ENCODE measurements around the gene ASGR2.
"Not testable (repeated sequence)": the region's sequence is repeated elsewhere in the genome, so short reads cannot be mapped to it uniquely, and the experiment has no call there.

Gene ASGR2

DNA sequence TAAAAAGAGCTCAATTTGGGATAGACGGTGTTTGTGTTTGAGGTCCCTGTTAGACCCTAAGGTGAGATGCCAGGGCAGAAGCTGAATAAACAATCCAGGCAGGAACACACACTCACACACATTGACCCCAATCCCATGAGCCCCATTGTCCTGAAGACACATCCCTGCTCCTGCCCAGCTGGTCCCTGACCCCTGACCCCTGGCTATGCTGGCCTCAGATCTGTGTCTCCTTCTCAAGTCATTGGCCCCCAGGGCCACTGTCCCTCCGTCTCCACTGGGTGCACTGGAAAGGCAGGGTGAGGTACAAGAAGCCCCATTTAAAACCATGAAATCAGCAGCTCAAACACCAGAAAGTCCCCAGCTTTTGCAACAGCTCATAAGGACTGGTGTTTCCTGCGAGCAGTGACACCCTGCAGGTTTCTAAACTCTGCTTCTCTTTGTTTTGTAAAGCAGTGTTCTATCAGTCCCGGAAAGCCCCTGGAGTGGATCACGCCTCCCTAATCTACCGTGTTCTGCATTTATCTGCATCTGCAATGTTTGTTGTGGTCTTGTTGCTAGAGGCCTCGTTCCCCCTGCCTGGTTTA is 18.0 kb upstream of the ASGR2 start:
- peak; percentile 58 for DNase-seq (ENCODE audit: low read depth)
- H3K4me3 ChIP-seq (replicated peaks; ENCODE audit: low read depth, low read length), result no peak overlapping the region

DNA sequence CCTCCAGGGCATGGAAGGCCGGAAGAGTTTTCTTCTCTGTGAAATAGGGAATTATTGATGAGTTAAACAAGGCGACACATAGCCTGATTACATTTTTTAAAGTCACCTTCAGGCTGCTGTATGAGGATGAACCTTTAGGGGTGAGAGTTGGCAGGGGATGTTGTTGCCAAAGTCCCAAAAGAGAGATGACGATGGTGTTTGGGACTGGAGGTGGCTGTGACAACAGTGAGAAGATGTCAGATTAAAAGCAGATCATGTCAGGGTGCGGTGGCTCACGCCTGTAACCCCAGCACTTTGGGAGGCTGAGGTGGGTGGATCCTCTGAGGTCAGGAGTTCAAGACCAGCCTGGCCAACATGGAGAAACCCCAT is 16.8 kb upstream of the ASGR2 start:
- DNase-seq (ENCODE audit: low read depth), result no peak
- H3K4me3 ChIP-seq (replicated peaks; ENCODE audit: low read depth, low read length), result no peak overlapping the region
- TF ChIP-seq, protein P1, sequence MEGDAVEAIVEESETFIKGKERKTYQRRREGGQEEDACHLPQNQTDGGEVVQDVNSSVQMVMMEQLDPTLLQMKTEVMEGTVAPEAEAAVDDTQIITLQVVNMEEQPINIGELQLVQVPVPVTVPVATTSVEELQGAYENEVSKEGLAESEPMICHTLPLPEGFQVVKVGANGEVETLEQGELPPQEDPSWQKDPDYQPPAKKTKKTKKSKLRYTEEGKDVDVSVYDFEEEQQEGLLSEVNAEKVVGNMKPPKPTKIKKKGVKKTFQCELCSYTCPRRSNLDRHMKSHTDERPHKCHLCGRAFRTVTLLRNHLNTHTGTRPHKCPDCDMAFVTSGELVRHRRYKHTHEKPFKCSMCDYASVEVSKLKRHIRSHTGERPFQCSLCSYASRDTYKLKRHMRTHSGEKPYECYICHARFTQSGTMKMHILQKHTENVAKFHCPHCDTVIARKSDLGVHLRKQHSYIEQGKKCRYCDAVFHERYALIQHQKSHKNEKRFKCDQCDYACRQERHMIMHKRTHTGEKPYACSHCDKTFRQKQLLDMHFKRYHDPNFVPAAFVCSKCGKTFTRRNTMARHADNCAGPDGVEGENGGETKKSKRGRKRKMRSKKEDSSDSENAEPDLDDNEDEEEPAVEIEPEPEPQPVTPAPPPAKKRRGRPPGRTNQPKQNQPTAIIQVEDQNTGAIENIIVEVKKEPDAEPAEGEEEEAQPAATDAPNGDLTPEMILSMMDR (IDR thresholded peaks at IDR 0.05; ENCODE audit: low read length, missing control alignments), result no peak

More for the DNA sequence above, 18.0 kb upstream of the ASGR2 start:
- TF ChIP-seq, protein P1 (IDR thresholded peaks at IDR 0.05; ENCODE audit: low read length, missing control alignments), result no peak

DNA sequence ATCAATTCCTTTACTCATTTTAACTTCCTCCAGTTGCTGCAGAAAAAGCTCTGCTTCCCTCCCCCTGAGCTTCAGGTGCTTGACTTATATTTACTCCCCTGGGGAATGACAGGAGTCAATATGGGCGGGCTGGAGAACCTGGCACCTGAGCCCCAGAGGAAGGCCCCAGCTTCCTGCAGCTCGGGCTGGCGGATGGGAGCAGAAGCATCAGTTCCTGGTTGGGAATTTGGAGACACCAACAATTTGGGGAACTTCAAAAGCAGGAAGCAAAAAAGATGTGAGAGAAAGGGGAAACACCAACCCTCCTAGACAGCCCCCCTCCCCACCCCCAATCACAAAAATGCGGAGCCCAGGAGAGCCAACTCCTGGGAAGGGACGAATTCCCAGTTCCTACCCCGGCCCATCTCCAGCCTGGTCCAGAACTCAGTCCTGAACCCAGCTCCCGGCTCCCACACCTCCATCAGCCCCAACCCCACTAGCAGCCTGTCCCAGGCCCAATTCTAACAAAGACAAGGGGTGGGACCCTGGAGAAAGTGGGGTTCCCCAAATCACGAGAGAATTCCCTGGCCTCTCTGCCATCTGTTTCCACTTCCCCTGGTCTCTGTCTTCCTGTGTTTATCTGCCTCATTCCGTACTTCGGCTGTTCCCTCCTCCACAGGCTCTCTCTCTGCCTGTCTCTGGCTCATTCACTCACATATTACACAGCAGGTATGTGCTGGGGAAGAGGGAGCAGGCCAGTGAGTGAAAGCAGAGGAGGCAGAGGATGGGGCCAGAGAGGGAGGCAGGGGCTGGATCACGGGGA is 16.2 kb upstream of the ASGR2 start:
- no peak overlapping the region for H3K4me3 ChIP-seq (replicated peaks; ENCODE audit: low read depth, low read length)
- TF ChIP-seq, protein P1 (IDR thresholded peaks at IDR 0.05; ENCODE audit: low read length, missing control alignments), result no peak
- DNase-seq (ENCODE audit: low read depth), result no peak

DNA sequence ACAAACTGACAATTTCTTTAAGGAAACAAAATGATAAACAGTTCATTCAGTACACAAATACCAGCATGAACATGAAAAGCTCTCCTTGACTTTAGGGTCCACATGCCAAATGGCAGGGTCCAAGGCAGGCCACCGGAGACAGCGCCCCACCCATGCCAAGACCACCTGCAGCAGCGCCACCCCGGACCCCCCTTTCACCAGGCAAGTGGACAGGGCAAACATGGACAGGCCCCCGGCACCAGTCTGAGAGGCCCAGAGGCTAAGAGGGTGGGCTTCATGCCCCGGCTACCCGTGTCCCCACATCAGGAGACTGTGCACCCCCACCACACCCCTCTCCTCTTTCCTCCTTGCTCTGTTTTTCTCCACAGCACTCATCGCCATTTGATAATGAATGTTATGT is 14.7 kb upstream of the ASGR2 start:
- no peak for DNase-seq (ENCODE audit: low read depth)

DNA sequence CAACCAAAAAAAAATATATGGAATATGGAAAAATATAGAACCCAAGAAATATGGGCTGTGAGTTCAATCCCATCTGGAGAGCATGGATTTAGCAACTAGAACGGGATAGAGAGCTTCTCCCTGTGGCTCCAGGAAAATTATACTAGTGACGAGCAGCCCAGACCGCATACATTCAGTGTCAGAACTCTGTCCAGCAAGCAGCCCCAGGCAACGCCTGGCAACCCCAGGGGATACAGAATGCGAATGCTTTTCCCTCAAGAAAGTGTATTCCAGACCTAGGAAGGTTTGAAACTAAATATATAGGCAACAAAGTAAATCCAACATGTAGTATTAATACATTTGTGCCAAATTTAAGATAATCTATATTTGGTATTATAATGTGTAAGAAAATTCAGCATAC is 13.5 kb upstream of the ASGR2 start:
- H3K4me3 ChIP-seq (replicated peaks; ENCODE audit: low read depth, low read length), result no peak overlapping the region
- DNase-seq (ENCODE audit: low read depth), result no peak
- TF ChIP-seq, protein P1 (IDR thresholded peaks at IDR 0.05; ENCODE audit: low read length, missing control alignments), result no peak

More for the DNA sequence above, 14.7 kb upstream of the ASGR2 start:
- TF ChIP-seq, protein P1 (IDR thresholded peaks at IDR 0.05; ENCODE audit: low read length, missing control alignments), result no peak
- no peak overlapping the region for H3K4me3 ChIP-seq (replicated peaks; ENCODE audit: low read depth, low read length)

DNA sequence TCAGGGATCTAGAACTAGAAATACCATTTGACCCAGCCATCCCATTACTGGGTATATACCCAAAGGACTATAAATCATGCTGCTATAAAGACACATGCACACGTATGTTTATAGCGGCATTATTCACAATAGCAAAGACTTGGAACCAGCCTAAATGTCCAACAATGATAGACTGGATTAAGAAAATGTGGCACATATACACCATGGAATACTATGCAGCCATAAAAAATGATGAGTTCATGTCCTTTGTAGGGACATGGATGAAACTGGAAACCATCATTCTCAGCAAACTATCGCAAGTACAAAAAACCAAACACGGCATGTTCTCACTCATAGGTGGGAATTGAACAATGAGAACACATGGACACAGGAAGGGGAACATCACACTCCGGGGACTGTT is 12.9 kb upstream of the ASGR2 start:
- DNase-seq (ENCODE audit: low read depth); H3K4me3 ChIP-seq (replicated peaks; ENCODE audit: low read depth, low read length): not testable (repeated sequence)

DNA sequence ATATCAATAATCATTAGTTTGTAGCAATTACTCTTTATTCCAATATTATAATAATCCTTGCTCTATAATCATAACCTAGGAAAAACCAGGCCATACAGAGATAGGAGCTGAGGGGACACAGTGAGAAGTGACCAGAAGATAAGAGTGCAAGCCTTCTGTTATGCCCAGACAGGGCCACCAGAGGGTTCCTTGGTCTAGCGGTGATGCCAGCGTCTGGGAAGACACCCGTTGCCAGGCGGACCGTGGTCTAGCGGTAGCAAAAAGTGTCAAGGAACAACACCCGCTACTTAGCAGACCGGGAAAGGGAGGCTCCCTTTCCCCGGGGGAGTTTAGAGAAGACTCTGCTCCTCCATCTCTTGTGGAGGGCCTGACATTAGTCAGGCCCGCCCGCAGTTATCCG is 11.8 kb upstream of the ASGR2 start:
- H3K4me3 ChIP-seq (replicated peaks; ENCODE audit: low read depth, low read length); DNase-seq (ENCODE audit: low read depth): not testable (repeated sequence)

DNA sequence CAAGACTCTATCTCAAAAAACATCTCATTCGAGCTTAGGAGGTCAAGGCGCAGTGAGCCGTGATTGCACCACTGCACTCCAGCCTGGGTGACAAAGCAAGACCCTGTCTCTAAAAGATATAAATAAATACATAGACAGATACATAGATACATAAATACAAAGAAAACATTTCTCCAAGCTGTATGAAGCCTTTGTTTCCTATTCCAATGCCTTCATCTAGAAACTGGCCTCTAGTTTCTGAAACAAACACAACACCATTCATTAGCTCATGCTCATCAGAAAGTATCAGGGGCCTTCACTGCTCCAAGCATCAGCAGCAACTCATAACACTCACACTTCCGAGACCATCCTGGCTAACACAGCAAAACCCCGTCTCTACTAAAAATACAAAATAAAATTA is 10.3 kb upstream of the ASGR2 start:
- TF ChIP-seq, protein P1 (IDR thresholded peaks at IDR 0.05; ENCODE audit: low read length, missing control alignments), result no peak
- H3K4me3 ChIP-seq (replicated peaks; ENCODE audit: low read depth, low read length), result no peak overlapping the region
- DNase-seq (ENCODE audit: low read depth), result no peak
